ENCODE results near the gene PPP2R2C.

- no peak for TF ChIP-seq CTCF (IDR thresholded peaks at IDR 0.05)
- TF ChIP-seq POLR2AphosphoS5 (IDR thresholded peaks at IDR 0.05) = no peak
- no peak for TF ChIP-seq POLR2A (IDR thresholded peaks at IDR 0.05; ENCODE audit: low read depth)
Observed at GRCh38 chr4:6328526-6328925, 143.9 kb downstream of the PPP2R2C start.
